ENCODE data around the gene MRPL1. TPM values are rescaled to one million over a fixed set of nuclear protein-coding genes. Genes with fewer than 3 reads are reported as not detected.

MRPL1 gene
- total and polyA plus RNA-seq, 2 experiments from 2014 or later: 21.5 to 21.7 TPM

- Histone ChIP-seq H3K9me2 (ENCODE audit: insufficient read depth) (no peaks in the 10 kb centered on the region), H3K79me2 (ENCODE audit: insufficient read depth) (peaks cover 57% of the 10 kb centered on the region), H3K27me3 (replicated peaks; ENCODE audit: insufficient read depth) (no peaks in the 10 kb centered on the region), H3K9me3 (ENCODE audit: low read depth) (no peaks in the 10 kb centered on the region), H3K36me3 (ENCODE audit: low read depth) (peaks cover 4% of the 10 kb centered on the region; the same call in 1 of the 2 replicates), H3K27ac (no peak overlapping the region), H3K4me2 (ENCODE audit: unreplicated experiment) (no peak overlapping the region), H2AFZ (no peak overlapping the region), H4K20me1 (ENCODE audit: insufficient read depth) (no peaks in the 10 kb centered on the region), H3K4me1 (ENCODE audit: insufficient read depth) (no peaks in the 10 kb centered on the region), H3K9ac (no peak overlapping the region), H3K4me3 (no peak overlapping the region), H3F3A (ENCODE audit: insufficient read depth) (no peaks in the 10 kb centered on the region)
- no peak for DNase-seq
- TF ChIP-seq EZH2phosphoT487 (IDR thresholded peaks at IDR 0.05; ENCODE audit: insufficient read depth, low read depth): no peak
- TF ChIP-seq EZH2 (IDR thresholded peaks at IDR 0.05; ENCODE audit: insufficient read depth, poor library complexity, severe bottlenecking): no peak
- in situ Hi-C loops (cut with MboI): no loop called here
These were observed 18.2 kb downstream of the MRPL1 start for GRCh38 chr4:77880784-77881183.

- Histone ChIP-seq H3K27ac (no peak overlapping the region), H3K4me3 (no peak overlapping the region), H4K20me1 (ENCODE audit: insufficient read depth) (no peaks in the 10 kb centered on the region), H3F3A (ENCODE audit: insufficient read depth) (no peaks in the 10 kb centered on the region), H3K4me1 (ENCODE audit: insufficient read depth) (no peaks in the 10 kb centered on the region), H3K4me2 (ENCODE audit: unreplicated experiment) (no peak overlapping the region), H3K36me3 (ENCODE audit: low read depth) (peaks cover 10% of the 10 kb centered on the region; the same call in 1 of the 2 replicates), H3K9me2 (ENCODE audit: insufficient read depth) (no peaks in the 10 kb centered on the region), H3K9me3 (ENCODE audit: low read depth) (no peaks in the 10 kb centered on the region), H3K79me2 (ENCODE audit: insufficient read depth) (peaks cover 48% of the 10 kb centered on the region), H3K27me3 (replicated peaks; ENCODE audit: insufficient read depth) (no peaks in the 10 kb centered on the region), H3K9ac (no peak overlapping the region), H2AFZ (no peak overlapping the region)
- TF ChIP-seq EZH2phosphoT487 (IDR thresholded peaks at IDR 0.05; ENCODE audit: insufficient read depth, low read depth) (no peak), EZH2 (IDR thresholded peaks at IDR 0.05; ENCODE audit: insufficient read depth, poor library complexity, severe bottlenecking) (no peak)
- peak; percentile 24 for DNase-seq
- in situ Hi-C loops (cut with MboI): no loop called here
- 77 to 80% methylated on average over 8 of the region's 8 CpGs for WGBS, 2 experiments (ENCODE audit: low coverage in 1 of 2, low lambda C conversion rate in 2 of 2, missing lambda C conversion rate in 2 of 2)
These were observed 19.0 kb downstream of the MRPL1 start for GRCh38 chr4:77881460-77882295.

GRCh38 chr4:77893451-77893850 is 30.8 kb downstream of the MRPL1 start:
- WGBS, 2 experiments (ENCODE audit: low coverage in 1 of 2, low lambda C conversion rate in 2 of 2, missing lambda C conversion rate in 2 of 2): 91 to 97% methylated on average over 2 of the region's 2 CpGs
- no peaks in the 10 kb centered on the region for H3F3A ChIP-seq (ENCODE audit: insufficient read depth)
- H4K20me1 ChIP-seq (ENCODE audit: insufficient read depth): no peaks in the 10 kb centered on the region
- no peaks in the 10 kb centered on the region for H3K9me2 ChIP-seq (ENCODE audit: insufficient read depth)
- no peaks in the 10 kb centered on the region for H3K27me3 ChIP-seq (replicated peaks; ENCODE audit: insufficient read depth)
- peaks cover 19% of the 10 kb centered on the region for H3K36me3 ChIP-seq (ENCODE audit: low read depth)
- no peak overlapping the region for H2AFZ ChIP-seq
- H3K27ac ChIP-seq: no peak overlapping the region
- H3K4me2 ChIP-seq (ENCODE audit: unreplicated experiment): no peak overlapping the region
- no peaks in the 10 kb centered on the region for H3K4me1 ChIP-seq (ENCODE audit: insufficient read depth)
- no peaks in the 10 kb centered on the region for H3K79me2 ChIP-seq (ENCODE audit: insufficient read depth)
- H3K9me3 ChIP-seq (ENCODE audit: low read depth): no peaks in the 10 kb centered on the region
- in situ Hi-C loops (cut with MboI): no loop called here
- TF ChIP-seq EZH2 (IDR thresholded peaks at IDR 0.05; ENCODE audit: insufficient read depth, poor library complexity, severe bottlenecking) (no peak), EZH2phosphoT487 (IDR thresholded peaks at IDR 0.05; ENCODE audit: insufficient read depth, low read depth) (no peak)
- DNase-seq: no peak
- no peak overlapping the region for H3K9ac ChIP-seq
- H3K4me3 ChIP-seq: no peak overlapping the region

- Histone ChIP-seq H3K4me1 (ENCODE audit: insufficient read depth) (no peaks in the 10 kb centered on the region), H3K9me2 (ENCODE audit: insufficient read depth) (no peaks in the 10 kb centered on the region), H3K4me3 (no peak overlapping the region), H4K20me1 (ENCODE audit: insufficient read depth) (no peaks in the 10 kb centered on the region), H3K4me2 (ENCODE audit: unreplicated experiment) (no peak overlapping the region), H3K27ac (no peak overlapping the region), H3F3A (ENCODE audit: insufficient read depth) (no peaks in the 10 kb centered on the region), H3K79me2 (ENCODE audit: insufficient read depth) (no peaks in the 10 kb centered on the region), H3K9me3 (ENCODE audit: low read depth) (no peaks in the 10 kb centered on the region), H2AFZ (no peak overlapping the region), H3K9ac (no peak overlapping the region), H3K36me3 (ENCODE audit: low read depth) (peaks cover 16% of the 10 kb centered on the region), H3K27me3 (replicated peaks; ENCODE audit: insufficient read depth) (no peaks in the 10 kb centered on the region)
- WGBS, 2 experiments (ENCODE audit: low coverage in 1 of 2, low lambda C conversion rate in 2 of 2, missing lambda C conversion rate in 2 of 2): 94 to 100% methylated on average over 1 of the region's 1 CpG
- DNase-seq: no peak
- TF ChIP-seq EZH2 (IDR thresholded peaks at IDR 0.05; ENCODE audit: insufficient read depth, poor library complexity, severe bottlenecking) (no peak), EZH2phosphoT487 (IDR thresholded peaks at IDR 0.05; ENCODE audit: insufficient read depth, low read depth) (no peak)
- in situ Hi-C loops (cut with MboI): no loop called here
These were observed 37.0 kb downstream of the MRPL1 start for GRCh38 chr4:77899607-77900006.
